HepG2 (cell line): ENCODE results near the gene OGFR. TPM values are rescaled to one million over a fixed set of nuclear protein-coding genes. Genes with fewer than 3 reads are reported as not detected.
A peak's percentile ranks its signal among the peaks of the same experiment; 100 is the strongest.

Experiments
- BCL3 ChIP-seq: sonication (generic); formaldehyde crosslinking; IDR thresholded peaks from 2 replicates; pipeline ENCODE4 v1.5.1; 2020; ENCODE audit warnings: mild to moderate bottlenecking, missing genetic modification reagents, moderate library complexity
- BCL6 ChIP-seq: IDR thresholded peaks from 2 replicates; pipeline ENCODE4 v1.6.1; 2016; ENCODE audit warnings: missing genetic modification reagents, missing compliant biosample characterization
- GATA4 ChIP-seq: sonication (generic); IDR thresholded peaks from 2 replicates; pipeline ENCODE4 v1.6.1; 2016; ENCODE audit warnings: antibody characterized with exemption, low read depth, borderline replicate concordance
- HNRNPLL ChIP-seq: fragments of 200-400 bp; formaldehyde crosslinking; IDR thresholded peaks from 2 replicates; pipeline ENCODE4 v1.6.1; 2017; ENCODE audit warnings: mild to moderate bottlenecking, low read depth, low read length; ENCODE audit not compliant: poor library complexity, severe bottlenecking
- HOXA7 ChIP-seq: sonication (generic); formaldehyde crosslinking; IDR thresholded peaks from 2 replicates; pipeline ENCODE4 v1.8.1; 2022; ENCODE audit warnings: mild to moderate bottlenecking, missing genetic modification reagents, moderate library complexity
- KIAA2018 ChIP-seq: sonication (generic); formaldehyde crosslinking; IDR thresholded peaks from 2 replicates; pipeline ENCODE4 v1.5.0; 2020; ENCODE audit warnings: mild to moderate bottlenecking, missing genetic modification reagents, borderline replicate concordance
- KLF13 ChIP-seq: sonication (generic); formaldehyde crosslinking; IDR thresholded peaks from 2 replicates; pipeline ENCODE4 v1.4.0; 2020; ENCODE audit warnings: mild to moderate bottlenecking, missing genetic modification reagents
- MXI1 ChIP-seq: IDR thresholded peaks from 3 replicates; pipeline ENCODE4 v1.6.1; 2012; ENCODE audit warnings: low read depth, low read length, inconsistent platforms, borderline replicate concordance
- NFE2L1 ChIP-seq: sonication (generic); formaldehyde crosslinking; IDR thresholded peaks from 2 replicates; pipeline ENCODE4 v1.4.0; 2020; ENCODE audit warnings: missing genetic modification reagents, mild to moderate bottlenecking, borderline replicate concordance
- SIN3B ChIP-seq: fragments of 150-350 bp; IDR thresholded peaks from 2 replicates; pipeline ENCODE4 v1.6.1; 2014; ENCODE audit warnings: low read length
- SNAI1 ChIP-seq: sonication (generic); formaldehyde crosslinking; IDR thresholded peaks from 2 replicates; pipeline ENCODE4 v1.5.0; 2020; ENCODE audit warnings: mild to moderate bottlenecking, missing genetic modification reagents, borderline replicate concordance
- SYNCRIP ChIP-seq: fragments of 200-400 bp; formaldehyde crosslinking; IDR thresholded peaks from 2 replicates; pipeline ENCODE4 v1.6.1; 2018; ENCODE audit warnings: mild to moderate bottlenecking, low read depth, low read length; ENCODE audit not compliant: insufficient read depth
- ZFP1 ChIP-seq: IDR thresholded peaks from 2 replicates; pipeline ENCODE4 v1.6.1; 2016
- ZNF24 ChIP-seq: fragments of 450-650 bp; IDR thresholded peaks from 2 replicates; pipeline ENCODE4 v1.6.1; 2017; ENCODE audit warnings: antibody characterized with exemption, mild to moderate bottlenecking
- ZNF329 ChIP-seq: sonication (generic); formaldehyde crosslinking; IDR thresholded peaks from 2 replicates; pipeline ENCODE4 v1.9.0; 2021; ENCODE audit warnings: low read depth, mild to moderate bottlenecking, missing genetic modification reagents
- ZNF792 ChIP-seq: IDR thresholded peaks from 2 replicates; pipeline ENCODE4 v1.6.1; 2016
- polyA plus RNA-seq, 8 experiments: library from polyadenylated mRNA; depleted of rRNA in 3 of 8; stranded (reverse) in 7 of 8; unstranded in 1 of 8; fragments of >200 nt; fragmentation: Illumina TruSeq in 4 of 8; extraction: Trizol in 4 of 8; gene quantifications; 2 replicates each; pipeline versions ENCODE4 v1.2.1 to v1.2.3, GENCODE V29; 2011 to 2016; ENCODE audit warnings: low read depth in 4 of 8, missing spikeins in 1 of 8, mixed read lengths in 1 of 8; ENCODE audit not compliant: insufficient read depth in 1 of 8
- total RNA-seq, 5 experiments: library from RNA; depleted of rRNA; stranded (reverse); fragments of >200 nt; fragmentation: Illumina TruSeq; extraction: Trizol; gene quantifications; 2 replicates each; pipeline ENCODE4 v1.2.3, GENCODE V29; 2016; ENCODE audit warnings: low read depth in 1 of 5
- TF ChIP-seq, protein P1 (sequence below): sonication (generic); formaldehyde crosslinking; IDR thresholded peaks from 2 replicates; pipeline ENCODE4 v1.4.0; 2020; ENCODE audit warnings: missing genetic modification reagents, low read depth, mild to moderate bottlenecking, borderline replicate concordance

Gene OGFR
- total and polyA plus RNA-seq, 2 of the 13 experiments (the other 11 are each of a cell fraction or from before 2014, with no cell fraction given) = 47.7 to 81.8 TPM

GRCh38 chr20:62794007-62794724 is 10.5 kb upstream of the OGFR start (continued):
- peak; percentile 75 for TF ChIP-seq GATA4
- 0 out of 2 replicates have a peak, but pooled peaks have one; percentile 48 for TF ChIP-seq SIN3B
- no peak for TF ChIP-seq SYNCRIP
- peak; percentile 73; the same call in 1 of the 2 replicates for TF ChIP-seq SNAI1 (CRISPR knock-in tag)
- no peak for TF ChIP-seq ZNF24
- no peak for TF ChIP-seq KIAA2018
- peak; percentile 91 for TF ChIP-seq HNRNPLL
- TF ChIP-seq NFE2L1 = no peak; the same call in 1 of the 2 replicates
- peak; percentile 58 for TF ChIP-seq ZNF792
- TF ChIP-seq, protein P1, sequence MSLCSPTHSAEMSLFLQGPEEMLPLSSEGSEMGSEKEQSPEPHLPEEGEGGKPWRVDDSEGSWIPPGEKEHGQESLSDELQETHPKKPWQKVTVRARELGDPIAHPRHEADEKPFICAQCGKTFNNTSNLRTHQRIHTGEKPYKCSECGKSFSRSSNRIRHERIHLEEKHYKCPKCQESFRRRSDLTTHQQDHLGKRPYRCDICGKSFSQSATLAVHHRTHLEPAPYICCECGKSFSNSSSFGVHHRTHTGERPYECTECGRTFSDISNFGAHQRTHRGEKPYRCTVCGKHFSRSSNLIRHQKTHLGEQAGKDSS (CRISPR knock-in tag) = peak; percentile 84; the same call in 1 of the 2 replicates
- no peak; the same call in none of the 2 replicates for TF ChIP-seq BCL3 (CRISPR knock-in tag)
- peak; percentile 48; the same call in 1 of the 2 replicates for TF ChIP-seq ZFP1
- no peak for TF ChIP-seq KLF13 (CRISPR knock-in tag)
- TF ChIP-seq HOXA7 = no peak
- peak; percentile 20; the same call in 1 of the 2 replicates for TF ChIP-seq BCL6 (CRISPR knock-in tag)
- peak; percentile 76; the same call in 1 of the 3 replicates for TF ChIP-seq MXI1
- TF ChIP-seq ZNF329 (CRISPR knock-in tag) = peak; percentile 45; the same call in 1 of the 2 replicates
